H1 (cell line): ENCODE measurements around the gene SPTLC3. TPM values are rescaled to one million over a fixed set of nuclear protein-coding genes. Genes with fewer than 3 reads are reported as not detected.

Experiments used
- CTCF ChIA-PET: fragments of 300-600 bp; sonication (Branson Sonifier 250); formaldehyde crosslinking; loops from one replicate; lab custom pipeline; 2021; ENCODE audit not compliant: partially characterized antibody; lab: Charles Lee
- POLR2A ChIA-PET: fragments of 300-600 bp; sonication (Branson Sonifier 250); formaldehyde crosslinking; loops from one replicate; lab custom pipeline; 2021; ENCODE audit warnings: inconsistent platforms; ENCODE audit not compliant: partially characterized antibody; lab: Charles Lee
- DNase-seq, 2 experiments: peaks; one replicate each; pipeline versions ENCODE4 v3.0.0 to v3.0.0-alpha.2; 2010 to 2022; ENCODE audit warnings: low spot score in 2 of 2, low read depth in 1 of 2, mixed read lengths in 1 of 2
- FAIRE-seq: peaks from 2 replicates; lab custom pipeline; 2011; peaks lifted over from hg19 to GRCh38; lab: Jason Lieb, UNC
- H2AFZ ChIP-seq: 2 replicates; pipeline ENCODE4 v1.8.1; 2012; ENCODE audit warnings: low read length, inconsistent platforms
- H2AK5ac ChIP-seq: 2 replicates; pipeline ENCODE4 v1.6.1; 2013; ENCODE audit warnings: low read depth, low read length
- H2BK120ac ChIP-seq: replicated peaks from 2 replicates; pipeline ENCODE3; 2013; ENCODE audit warnings: low read depth, low read length, inconsistent platforms
- H2BK12ac ChIP-seq: 2 replicates; pipeline ENCODE4 v1.6.1; 2013; ENCODE audit warnings: low read depth, low read length
- H2BK15ac ChIP-seq: 2 replicates; pipeline ENCODE4 v1.6.1; 2013; ENCODE audit warnings: low read length
- H2BK20ac ChIP-seq: 2 replicates; pipeline ENCODE4 v1.6.1; 2013; ENCODE audit warnings: low read length
- H2BK5ac ChIP-seq: 2 replicates; pipeline ENCODE4 v1.6.1; 2013; ENCODE audit warnings: low read depth, low read length
- H3K14ac ChIP-seq: 2 replicates; pipeline ENCODE4 v1.6.1; 2013; ENCODE audit warnings: inconsistent platforms; ENCODE audit not compliant: insufficient read length
- H3K18ac ChIP-seq: 2 replicates; pipeline ENCODE4 v1.6.1; 2013; ENCODE audit warnings: low read length; ENCODE audit errors: extremely low read depth
- H3K23ac ChIP-seq: 2 replicates; pipeline ENCODE4 v1.6.1; 2013; ENCODE audit warnings: inconsistent platforms; ENCODE audit not compliant: insufficient read length
- H3K23me2 ChIP-seq: 2 replicates; pipeline ENCODE4 v1.6.1; 2013; ENCODE audit warnings: low read depth, low read length
- H3K27ac ChIP-seq: 2 replicates; pipeline ENCODE4 v1.6.1; 2011; ENCODE audit warnings: low read depth, low read length, inconsistent platforms
- H3K27me3 ChIP-seq, 4 experiments: replicated peaks in 1 of 4; 1 replicate in 1 of 4; 2 replicates in 3 of 4; pipeline versions ENCODE4 v1.6.1 to v1.8.1; 2011 to 2013; ENCODE audit warnings: low read length in 3 of 4, mild to moderate bottlenecking in 3 of 4, inconsistent platforms in 2 of 4, mixed read lengths in 2 of 4, moderate library complexity in 1 of 4; ENCODE audit not compliant: control insufficient read depth in 3 of 4, insufficient read depth in 3 of 4; ENCODE audit errors: extremely low read depth in 1 of 4
- H3K36me3 ChIP-seq, 4 experiments: 2 replicates each; pipeline versions ENCODE4 v1.6.1 to v1.8.1; 2011 to 2013; ENCODE audit warnings: mild to moderate bottlenecking in 4 of 4, low read length in 3 of 4, moderate library complexity in 2 of 4, control low read depth in 1 of 4, inconsistent platforms in 1 of 4; ENCODE audit not compliant: insufficient read depth in 4 of 4, control insufficient read depth in 2 of 4
- H3K4ac ChIP-seq: replicated peaks from 2 replicates; pipeline ENCODE3; 2013; ENCODE audit warnings: low read length, low read depth, mixed read lengths, inconsistent platforms; ENCODE audit not compliant: insufficient read length
- H3K4me1 ChIP-seq, 4 experiments: replicated peaks in 1 of 4; 1 replicate in 1 of 4; 2 replicates in 3 of 4; pipeline versions ENCODE4 v1.6.1 to v1.8.1; 2011 to 2013; ENCODE audit warnings: low read length in 3 of 4, inconsistent platforms in 2 of 4, mixed read lengths in 1 of 4; ENCODE audit not compliant: insufficient read depth in 4 of 4, control insufficient read depth in 3 of 4
- H3K4me2 ChIP-seq, 2 experiments: 2 replicates each; pipeline versions ENCODE4 v1.6.1 to v1.8.1; 2011 to 2013; ENCODE audit warnings: low read depth in 2 of 2, low read length in 2 of 2, control low read depth in 1 of 2, inconsistent platforms in 1 of 2, mild to moderate bottlenecking in 1 of 2; ENCODE audit not compliant: insufficient read depth in 1 of 2
- H3K4me3 ChIP-seq, 4 experiments: fragments of 200-600, 300-600 bp in 1 of 4; sonication (generic), shearing (Covaris generic), sonication (Bioruptor Twin) in 1 of 4; 2 replicates each; pipeline versions ENCODE4 v1.5.1 to v1.8.1; 2011 to 2016; ENCODE audit warnings: low read length in 4 of 4, low read depth in 3 of 4, control low read depth in 2 of 4, inconsistent platforms in 2 of 4, mild to moderate bottlenecking in 2 of 4, mixed read lengths in 1 of 4, moderate library complexity in 1 of 4; ENCODE audit not compliant: insufficient read depth in 2 of 4; ENCODE audit errors: extremely low read depth in 1 of 4
- H3K56ac ChIP-seq: replicated peaks from 2 replicates; pipeline ENCODE3; 2013; ENCODE audit warnings: low read depth, mild to moderate bottlenecking, mixed read lengths, low read length, inconsistent platforms; ENCODE audit not compliant: insufficient read length
- H3K79me1 ChIP-seq: 2 replicates; pipeline ENCODE4 v1.6.1; 2013; ENCODE audit warnings: low read depth, low read length, control low read depth
- H3K79me2 ChIP-seq, 2 experiments: 2 replicates each; pipeline versions ENCODE4 v1.6.1 to v1.8.1; 2012 to 2013; ENCODE audit warnings: low read length in 2 of 2, mild to moderate bottlenecking in 2 of 2, inconsistent platforms in 1 of 2; ENCODE audit not compliant: insufficient read depth in 2 of 2, control insufficient read depth in 1 of 2
- H3K9ac ChIP-seq, 4 experiments: replicated peaks in 1 of 4; 1 replicate in 1 of 4; 2 replicates in 3 of 4; pipeline versions ENCODE4 v1.6.1 to v1.8.1; 2011 to 2013; ENCODE audit warnings: low read depth in 3 of 4, low read length in 3 of 4, control low read depth in 2 of 4, mild to moderate bottlenecking in 2 of 4, moderate library complexity in 2 of 4, inconsistent platforms in 1 of 4; ENCODE audit errors: extremely low read depth in 1 of 4
- H3K9me3 ChIP-seq, 2 experiments: 2 replicates each; pipeline versions ENCODE4 v1.6.1 to v1.8.1; 2012 to 2013; ENCODE audit warnings: mild to moderate bottlenecking in 2 of 2, moderate library complexity in 2 of 2, control low read depth in 1 of 2, inconsistent platforms in 1 of 2, low read depth in 1 of 2, low read length in 1 of 2, mixed read lengths in 1 of 2; ENCODE audit not compliant: insufficient read depth in 2 of 2
- H4K20me1 ChIP-seq, 2 experiments: replicated peaks in 1 of 2; 2 replicates each; pipeline versions ENCODE3 to v1.8.1; 2011 to 2013; ENCODE audit warnings: inconsistent platforms in 2 of 2, low read length in 2 of 2, mild to moderate bottlenecking in 1 of 2; ENCODE audit not compliant: insufficient read depth in 2 of 2, control insufficient read depth in 1 of 2
- H4K5ac ChIP-seq: 2 replicates; pipeline ENCODE4 v1.6.1; 2013; ENCODE audit warnings: low read length, low read depth, mixed read lengths, inconsistent platforms; ENCODE audit not compliant: insufficient read length
- H4K8ac ChIP-seq: 2 replicates; pipeline ENCODE4 v1.8.0; 2013; ENCODE audit warnings: mild to moderate bottlenecking, moderate library complexity, low read length, inconsistent platforms; ENCODE audit not compliant: insufficient read depth; ENCODE audit errors: extremely low read depth
- H4K91ac ChIP-seq: replicated peaks from 2 replicates; pipeline ENCODE3; 2013; ENCODE audit warnings: low read length, mixed read lengths, inconsistent platforms; ENCODE audit not compliant: insufficient read length
- ASH2L ChIP-seq: fragments of 200-600, 300-600 bp; sonication (generic); IDR thresholded peaks from one replicate; pipeline ENCODE4 v1.7.1; 2017; ENCODE audit warnings: low read length
- ATF2 ChIP-seq: IDR thresholded peaks from 2 replicates; pipeline ENCODE4 v1.6.1; 2012; ENCODE audit warnings: low read length, inconsistent platforms
- BACH1 ChIP-seq: IDR thresholded peaks from 2 replicates; pipeline ENCODE4 v1.6.1; 2012; ENCODE audit warnings: low read length, improper control_type of control experiment
- CTCF ChIP-seq, 3 experiments: IDR thresholded peaks; 1 replicate in 2 of 3; 2 replicates in 1 of 3; pipeline versions ENCODE4 v1.5.1 to v1.6.1; 2011; ENCODE audit warnings: low read length in 3 of 3, mild to moderate bottlenecking in 3 of 3, inconsistent platforms in 2 of 3, low read depth in 1 of 3, moderate library complexity in 1 of 3; ENCODE audit not compliant: insufficient read depth in 1 of 3; ENCODE audit errors: control extremely low read depth in 1 of 3
- USF2 ChIP-seq: IDR thresholded peaks from 2 replicates; pipeline ENCODE4 v1.6.1; 2011; ENCODE audit warnings: low read length, improper control_type of control experiment
- WGBS, 2 experiments: shearing (Covaris generic) in 1 of 2; methylation state at CpG; one replicate each; pipeline versions ENCODE4 v1.1.6 to v1.1.7; 2013 to 2015; ENCODE audit warnings: low lambda C conversion rate in 2 of 2, mixed read lengths in 2 of 2, inconsistent platforms in 1 of 2, low coverage in 1 of 2, missing lambda C conversion rate in 1 of 2; ENCODE audit not compliant: insufficient replicate concordance in 2 of 2, insufficient coverage in 1 of 2, insufficient read length in 1 of 2; ENCODE audit errors: extremely low coverage in 1 of 2, missing lambda C conversion rate in 1 of 2; 5-methylcytosine and 5-hydroxymethylcytosine counted together
- polyA plus RNA-seq, 7 experiments: library from polyadenylated mRNA; depleted of rRNA in 3 of 7; stranded (reverse) in 5 of 7; unstranded in 2 of 7; fragments of >200 nt in 5 of 7; fragments of 200-250 nt in 2 of 7; gene quantifications; 1 replicate in 5 of 7; 2 replicates in 1 of 7; 4 replicates in 1 of 7; pipeline versions ENCODE4 v1.2.1 to v1.2.3, GENCODE V29; 2011 to 2013; ENCODE audit warnings: missing spikeins in 2 of 7, mixed read lengths in 2 of 7
- total RNA-seq: library from RNA; stranded (reverse); fragmentation: NEBNext Ultra II Directional; extraction: Animal tissue kit (Norgen Biotek cat#: 25700); gene quantifications from 2 replicates; pipeline ENCODE4 v1.2.1, GENCODE V29; 2021

SPTLC3 gene
- total and polyA plus RNA-seq, 2 of the 8 experiments (the other 6 are each of a cell fraction or from before 2014, with no cell fraction given), result 0.23 to 0.82 TPM

- Histone ChIP-seq H3K79me2 (no peaks in the 10 kb centered on the region), H3K4me1 (peaks cover 4 to 20% (median 12%) of the 10 kb centered on the region in 4 experiments; a peak in 6 of 7 replicates), H3K36me3 (no peaks in the 10 kb centered on the region), H3K79me1 (no peaks in the 10 kb centered on the region), H3K9ac (no peak overlapping the region), H3K4ac (peak overlapping the region; percentile 85), H3K23ac (no peak overlapping the region), H3K56ac (no peak overlapping the region), H2BK20ac (no peak overlapping the region), H3K23me2 (no peaks in the 10 kb centered on the region), H3K18ac (no peak overlapping the region), H3K14ac (no peak overlapping the region), H4K91ac (no peak overlapping the region), H3K27me3 (no peaks in the 10 kb centered on the region; a peak in 1 of 7 replicates), H2BK15ac (no peak overlapping the region), H3K9me3 (no peaks in the 10 kb centered on the region), H2BK12ac (no peak overlapping the region), H4K5ac (no peak overlapping the region), H2AFZ (no peak overlapping the region), H2BK120ac (no peak overlapping the region), H4K8ac (no peak overlapping the region), H3K4me2 (no peak overlapping the region), H4K20me1 (no peaks in the 10 kb centered on the region), H2BK5ac (no peak overlapping the region), H2AK5ac (no peak overlapping the region), H3K27ac (no peak overlapping the region), H3K4me3 (no peak overlapping the region)
- TF ChIP-seq ATF2 (no peak), ASH2L (no peak), BACH1 (peak; percentile 83), USF2 (no peak), CTCF (IDR thresholded peaks at IDR 0.05; ENCODE audit: control extremely low read depth in 1 of 3, insufficient read depth in 1 of 3, low read depth in 1 of 3, low read length in 3 of 3) (no peak)
- no peak for FAIRE-seq
- ChIA-PET CTCF (interaction anchor here (0.5 to 1.0 kb wide), 2 partner anchors 9 to 136 kb away, joined by 3 read pairs; no protein-coding TSS in a partner anchor), POLR2A (no interaction called here)
- DNase-seq, result no peak
- WGBS, 2 experiments, result 97% methylated on average over 3 of the region's 3 CpGs; no CpG with 5 or more reads in 1 of the 2 experiments
Observed at GRCh38 chr20:13061381-13061780, 52.6 kb downstream of the SPTLC3 start.
